Astrocyte (in vitro differentiated cells and primary cell): Measurements from ENCODE around the gene CHRNB2. TPM values are rescaled to one million over a fixed set of nuclear protein-coding genes. Genes with fewer than 3 reads are reported as not detected.

Experiments
- DNase-seq: peaks from one replicate; pipeline ENCODE4 v3.0.0-alpha.2; 2010; ENCODE audit warnings: low read depth
- FAIRE-seq: peaks from 2 replicates; lab custom pipeline; 2011; peaks lifted over from hg19 to GRCh38; lab: Jason Lieb, UNC
- H2AFZ ChIP-seq: 2 replicates; pipeline ENCODE4 v1.6.0; 2012; ENCODE audit warnings: low read depth, low read length, inconsistent platforms
- H3K27ac ChIP-seq: 2 replicates; pipeline ENCODE4 v1.5.1; 2011; ENCODE audit warnings: low read depth, low read length, inconsistent platforms
- H3K27me3 ChIP-seq: 2 replicates; pipeline ENCODE4 v1.6.0; 2011; ENCODE audit warnings: low read length, inconsistent platforms; ENCODE audit not compliant: insufficient read depth
- H3K36me3 ChIP-seq: 2 replicates; pipeline ENCODE4 v1.5.1; 2011; ENCODE audit warnings: low read length, inconsistent platforms; ENCODE audit not compliant: insufficient read depth
- H3K4me1 ChIP-seq: 2 replicates; pipeline ENCODE4 v1.5.1; 2011; ENCODE audit warnings: low read length, inconsistent platforms; ENCODE audit not compliant: insufficient read depth
- H3K4me2 ChIP-seq: 2 replicates; pipeline ENCODE4 v1.6.0; 2012; ENCODE audit warnings: low read length, inconsistent platforms
- H3K4me3 ChIP-seq: 2 replicates; pipeline ENCODE4 v1.5.1; 2011; ENCODE audit warnings: low read depth, mild to moderate bottlenecking, low read length, inconsistent platforms; ENCODE audit not compliant: insufficient read depth
- H3K79me2 ChIP-seq: 2 replicates; pipeline ENCODE4 v1.6.0; 2012; ENCODE audit warnings: mild to moderate bottlenecking, low read length, inconsistent platforms; ENCODE audit not compliant: insufficient read depth
- H3K9ac ChIP-seq: 2 replicates; pipeline ENCODE4 v1.6.0; 2012; ENCODE audit warnings: mild to moderate bottlenecking, low read length, inconsistent platforms
- H3K9me3 ChIP-seq: 2 replicates; pipeline ENCODE4 v1.5.1; 2012; ENCODE audit warnings: low read depth, mild to moderate bottlenecking, low read length, inconsistent platforms; ENCODE audit not compliant: insufficient read depth
- H4K20me1 ChIP-seq: 2 replicates; pipeline ENCODE4 v1.6.0; 2012; ENCODE audit warnings: low read length, inconsistent platforms; ENCODE audit not compliant: insufficient read depth
- H3K27ac Mint-ChIP-seq: one replicate; pipeline ENCODE4 v1.8.0; 2021; ENCODE audit warnings: mild to moderate bottlenecking, mixed read lengths; ENCODE audit not compliant: unreplicated experiment
- H3K27me3 Mint-ChIP-seq: one replicate; pipeline ENCODE4 v1.8.0; 2021; ENCODE audit warnings: low read depth, mixed read lengths; ENCODE audit not compliant: unreplicated experiment
- H3K36me3 Mint-ChIP-seq: one replicate; pipeline ENCODE4 v1.8.0; 2021; ENCODE audit warnings: low read depth, mixed read lengths; ENCODE audit not compliant: unreplicated experiment
- H3K4me1 Mint-ChIP-seq: one replicate; pipeline ENCODE4 v1.8.0; 2021; ENCODE audit warnings: low read depth, mixed read lengths; ENCODE audit not compliant: unreplicated experiment
- H3K4me3 Mint-ChIP-seq: one replicate; pipeline ENCODE4 v1.8.0; 2021; ENCODE audit warnings: mild to moderate bottlenecking, moderate library complexity, mixed read lengths; ENCODE audit not compliant: unreplicated experiment
- H3K9me3 Mint-ChIP-seq: one replicate; pipeline ENCODE4 v1.8.0; 2021; ENCODE audit warnings: mild to moderate bottlenecking, mixed read lengths; ENCODE audit not compliant: unreplicated experiment
- CTCF ChIP-seq: IDR thresholded peaks from 2 replicates; pipeline ENCODE4 v1.5.1; 2011; ENCODE audit warnings: low read depth, mild to moderate bottlenecking, inconsistent platforms, low read length, moderate library complexity; ENCODE audit not compliant: insufficient read depth
- EZH2 ChIP-seq: IDR thresholded peaks from 2 replicates; pipeline ENCODE4 v1.6.1; 2012; ENCODE audit warnings: mild to moderate bottlenecking, low read length, inconsistent platforms; ENCODE audit not compliant: insufficient read depth
- total RNA-seq: library from RNA; stranded (reverse); gene quantifications from 2 replicates; pipeline ENCODE4 v1.2.1, GENCODE V29; 2021

CHRNB2 gene
- total RNA-seq, 1 donor from 2014 or later: 0.20 TPM

- Histone ChIP-seq H3K4me2 (no peak overlapping the region), H3K4me1 (peaks cover 4% of the 10 kb centered on the region), H4K20me1 (peaks cover 44% of the 10 kb centered on the region), H3K27ac (no peak overlapping the region), H3K79me2 (no peaks in the 10 kb centered on the region), H3K36me3 (peaks cover 22% of the 10 kb centered on the region), H3K9me3 (no peaks in the 10 kb centered on the region), H3K27me3 (peaks cover 24% of the 10 kb centered on the region), H3K9ac (no peak overlapping the region), H2AFZ (no peak overlapping the region), H3K4me3 (no peak overlapping the region)
- Mint-ChIP-seq H3K36me3 (peaks cover 15% of the 10 kb centered on the region), H3K4me3 (no peak overlapping the region), H3K9me3 (peaks cover 1% of the 10 kb centered on the region), H3K27ac (no peak overlapping the region), H3K27me3 (peaks cover 29% of the 10 kb centered on the region), H3K4me1 (peaks cover 6% of the 10 kb centered on the region)
- FAIRE-seq (no peak), DNase-seq (no peak)
- TF ChIP-seq CTCF (peak; percentile 52), EZH2 (no peak)
These were observed 21.1 kb upstream of the CHRNB2 start for GRCh38 chr1:154546264-154547063.

- Histone ChIP-seq H3K27me3 (peaks cover 17% of the 10 kb centered on the region), H3K4me2 (no peak overlapping the region), H3K9ac (no peak overlapping the region), H3K27ac (no peak overlapping the region), H3K4me1 (peaks cover 4% of the 10 kb centered on the region), H3K36me3 (peaks cover 23% of the 10 kb centered on the region), H4K20me1 (peaks cover 50% of the 10 kb centered on the region), H3K79me2 (no peaks in the 10 kb centered on the region), H3K4me3 (no peak overlapping the region), H3K9me3 (no peaks in the 10 kb centered on the region), H2AFZ (no peak overlapping the region)
- Mint-ChIP-seq H3K27me3 (peaks cover 21% of the 10 kb centered on the region), H3K27ac (no peak overlapping the region), H3K36me3 (peaks cover 18% of the 10 kb centered on the region), H3K4me1 (peaks cover 6% of the 10 kb centered on the region), H3K4me3 (no peak overlapping the region), H3K9me3 (peaks cover 1% of the 10 kb centered on the region)
- FAIRE-seq (no peak), DNase-seq (no peak)
- TF ChIP-seq EZH2: no peak
- no peak for TF ChIP-seq CTCF
These were observed 20.4 kb upstream of the CHRNB2 start for GRCh38 chr1:154547105-154547732.

DNA sequence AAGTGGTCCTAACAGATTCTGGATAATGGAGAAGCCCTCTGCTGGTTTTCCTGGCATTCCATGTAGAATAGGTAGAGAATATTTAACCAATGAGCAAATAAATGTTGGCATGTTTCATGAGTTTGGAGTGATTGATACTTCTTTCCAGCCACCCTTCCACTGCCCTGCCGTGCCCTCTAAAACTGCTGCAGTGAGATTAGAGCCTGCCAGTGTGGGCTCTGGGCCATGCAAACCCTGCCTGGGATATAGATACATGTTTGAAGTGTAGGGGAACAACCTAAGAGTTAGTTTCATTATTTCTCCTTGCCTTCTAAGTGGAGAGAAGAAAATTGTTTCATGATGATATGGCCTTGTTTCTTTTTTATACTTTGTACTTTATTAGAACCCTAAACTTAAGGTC, 19.6 kb upstream of the CHRNB2 start:
- H3K9me3 Mint-ChIP-seq: peaks cover 1% of the 10 kb centered on the region

More for the DNA sequence above, 19.6 kb upstream of the CHRNB2 start:
- no peak for FAIRE-seq
- Histone ChIP-seq H3K9ac (no peak overlapping the region), H3K36me3 (peaks cover 31% of the 10 kb centered on the region), H2AFZ (no peak overlapping the region), H3K4me2 (no peak overlapping the region), H3K27me3 (peaks cover 12% of the 10 kb centered on the region), H4K20me1 (peaks cover 58% of the 10 kb centered on the region), H3K79me2 (no peaks in the 10 kb centered on the region), H3K4me3 (no peak overlapping the region), H3K4me1 (peaks cover 4% of the 10 kb centered on the region), H3K9me3 (no peaks in the 10 kb centered on the region), H3K27ac (no peak overlapping the region)
- H3K27me3 Mint-ChIP-seq: peaks cover 15% of the 10 kb centered on the region
- no peak for TF ChIP-seq EZH2
- no peak overlapping the region for H3K4me3 Mint-ChIP-seq
- H3K4me1 Mint-ChIP-seq: peaks cover 8% of the 10 kb centered on the region
- peaks cover 26% of the 10 kb centered on the region for H3K36me3 Mint-ChIP-seq
- no peak for DNase-seq
- H3K27ac Mint-ChIP-seq: no peak overlapping the region
